Central memory CD4-positive, alpha-beta T cell (primary cell): ENCODE measurements around the gene KCNH3.

Experiments
- DNase-seq: peaks from one replicate; pipeline ENCODE4 v3.0.0; 2022

The KCNH3 gene

GRCh38 chr12:49563951-49564685 is 25.3 kb downstream of the KCNH3 start:
- no peak for DNase-seq

DNA sequence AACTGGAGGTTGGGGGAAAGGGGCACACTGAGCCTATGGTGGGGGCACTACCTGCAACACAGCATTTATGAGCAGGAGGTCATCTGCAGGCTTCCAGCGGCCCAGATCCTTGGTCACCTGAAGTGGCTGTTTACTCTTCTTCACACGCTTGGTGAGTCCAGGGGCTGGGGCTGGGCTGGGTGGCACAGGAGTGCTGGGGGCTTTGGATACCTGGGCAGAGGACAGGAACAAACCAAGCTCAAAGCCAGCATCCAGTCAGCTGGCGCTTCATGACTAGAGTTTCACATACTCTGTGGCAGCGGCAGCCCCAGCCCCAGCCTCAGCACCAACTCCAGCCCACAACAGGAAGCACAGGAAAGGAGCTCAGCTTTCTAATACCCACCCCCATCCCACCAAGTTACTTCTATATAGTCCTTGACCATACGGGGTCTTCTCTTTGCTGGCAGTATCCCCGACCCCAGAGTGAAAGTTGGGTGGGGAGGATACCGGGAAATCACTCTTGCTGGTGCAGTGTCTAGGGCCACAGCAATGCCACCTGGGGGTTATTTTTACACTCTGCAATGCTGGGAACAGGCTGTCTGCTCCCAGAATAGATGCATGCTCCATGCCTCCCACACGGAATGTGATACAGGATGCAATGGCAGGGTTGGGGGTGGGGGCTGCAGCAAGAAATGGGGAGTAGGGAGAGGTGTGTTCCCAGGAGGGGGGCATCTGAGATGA is 26.0 kb downstream of the KCNH3 start:
- DNase-seq: no peak

DNA sequence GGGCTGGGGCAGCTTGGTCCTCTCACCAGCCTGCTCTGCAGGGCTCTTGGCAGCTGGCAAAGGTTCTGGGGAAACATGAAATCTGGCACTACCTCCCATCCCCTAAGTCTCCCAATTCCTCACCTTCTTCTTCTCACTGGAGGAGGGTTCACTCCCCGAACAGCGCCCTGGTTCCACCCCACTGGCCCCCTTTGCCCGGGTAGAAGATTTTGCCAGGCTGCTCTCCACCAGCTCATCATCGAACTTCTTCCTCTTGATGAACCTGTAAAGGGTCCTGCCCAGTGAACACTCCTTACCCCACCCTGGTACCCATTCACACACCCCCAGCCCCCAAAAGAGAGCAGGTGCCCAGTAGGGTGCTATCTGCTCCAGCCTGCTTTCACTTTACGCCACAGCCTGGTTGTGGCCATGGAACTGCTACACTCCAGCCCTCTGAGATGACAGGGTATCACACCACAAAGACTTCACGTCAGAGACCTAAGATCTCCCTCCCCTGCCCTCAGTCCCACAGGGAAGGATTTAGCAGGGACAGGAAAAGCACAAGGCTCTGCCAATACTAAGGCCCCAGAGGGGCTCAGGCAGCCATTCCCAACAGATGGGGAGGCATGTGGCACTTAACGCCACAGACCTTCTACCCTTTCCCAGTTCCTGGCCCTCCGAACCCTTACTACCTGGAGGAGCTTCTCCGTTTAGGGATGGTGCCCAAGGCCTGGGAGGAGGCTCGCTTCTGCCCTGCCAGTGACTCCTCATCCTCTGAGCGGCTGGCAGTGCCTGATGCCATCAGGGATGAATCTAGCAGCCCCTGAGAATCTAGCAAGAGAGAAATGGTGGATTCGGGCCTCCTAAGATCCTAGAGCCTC is 26.8 kb downstream of the KCNH3 start:
- no peak for DNase-seq

GRCh38 chr12:49566361-49566760 is 27.5 kb downstream of the KCNH3 start:
- no peak for DNase-seq

DNA sequence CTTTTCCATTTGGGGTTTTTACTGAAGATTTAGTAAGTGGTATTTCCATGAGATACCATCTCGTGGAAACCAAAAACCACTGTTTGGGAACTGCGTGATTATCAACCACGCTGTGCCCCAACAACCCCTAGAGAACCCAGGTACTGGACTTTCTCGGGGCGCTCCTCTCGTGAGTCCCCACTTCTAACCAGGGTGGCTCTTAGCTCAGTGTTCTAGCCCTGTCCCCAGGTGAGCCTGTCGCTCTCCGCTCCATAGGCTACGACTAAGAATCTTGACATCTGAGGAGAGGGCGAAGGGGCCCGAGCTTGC is 28.4 kb downstream of the KCNH3 start:
- DNase-seq: no peak

DNA sequence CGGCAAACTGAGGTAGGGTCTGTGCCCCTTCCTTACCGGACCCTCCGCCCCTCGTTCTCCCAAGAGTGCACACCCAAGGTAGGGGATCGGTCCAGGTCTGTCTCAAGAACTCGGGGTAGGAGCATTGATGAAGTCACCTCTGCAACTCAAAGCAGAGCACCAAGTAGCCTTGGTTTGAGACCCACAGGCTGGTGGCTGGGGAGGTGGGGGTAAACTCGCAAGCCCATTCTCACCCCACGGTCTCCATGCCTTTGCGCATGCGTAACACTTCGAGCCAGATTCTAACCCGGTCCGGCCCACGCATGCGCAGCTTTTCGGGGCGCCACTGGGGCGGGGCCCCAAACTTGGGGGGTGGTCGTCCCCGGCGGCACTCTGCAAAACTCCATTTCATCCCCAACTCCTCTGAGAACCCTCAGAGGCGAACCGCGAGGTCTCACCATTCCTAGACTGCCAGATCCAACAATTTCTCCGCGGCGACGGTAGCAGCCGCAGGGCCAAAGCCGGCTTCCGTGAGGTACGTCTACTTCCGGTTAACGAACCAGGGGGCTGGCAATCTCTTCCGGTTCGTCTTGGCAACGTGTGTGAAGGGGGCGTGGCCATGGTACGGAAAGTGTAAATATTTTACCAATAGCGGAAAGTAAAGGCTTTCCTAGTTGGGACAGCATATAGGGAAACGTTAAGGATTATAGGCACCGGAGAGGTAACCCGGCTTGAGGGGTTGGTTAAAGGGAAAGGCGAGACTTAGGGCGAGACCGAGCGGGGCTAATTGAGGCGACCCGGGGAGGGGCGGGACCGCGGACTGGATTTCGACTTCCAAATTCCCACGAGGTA is 29.0 kb downstream of the KCNH3 start, which contains the start of gene MCRS1:
Gene MCRS1, minus strand, starts transcription at position 532 of the 831 bp plus-strand sequence. CDS start 1,411 bp downstream, outside the sequence.
- DNase-seq: peak; percentile 89

DNA sequence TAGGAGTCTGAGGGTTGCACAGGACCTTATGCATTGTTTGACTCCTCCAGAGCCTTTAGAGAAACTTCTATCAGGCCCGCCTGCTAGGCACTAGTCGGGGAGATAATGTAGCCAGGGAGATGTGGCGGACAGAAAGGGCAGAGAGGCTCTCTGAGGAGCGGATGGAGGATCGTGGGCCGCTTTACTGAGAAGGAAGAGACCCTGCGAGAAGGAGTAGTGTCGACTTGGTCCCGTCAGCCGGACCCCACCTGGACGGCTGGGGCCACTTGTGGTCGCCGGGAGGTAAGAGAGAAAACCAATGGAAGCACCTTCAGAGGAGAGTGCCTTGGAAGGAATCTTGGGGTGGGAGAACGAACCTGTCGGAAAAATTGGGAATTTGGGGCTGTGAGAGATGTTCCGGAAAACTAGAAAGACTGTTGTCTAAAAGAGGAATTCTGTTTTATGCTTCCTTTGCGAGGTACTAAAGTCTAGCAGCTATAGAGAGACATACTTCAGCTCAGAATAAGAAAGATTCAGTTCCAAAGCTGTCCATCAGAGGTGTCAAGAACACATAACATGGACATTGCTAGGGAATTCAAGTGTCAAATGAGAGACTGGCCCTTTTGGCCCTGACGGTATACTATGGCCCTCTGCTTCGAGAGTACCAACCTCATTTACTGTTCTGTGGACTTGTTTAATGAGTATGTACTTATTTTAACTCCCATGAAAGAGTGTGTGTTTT is 29.8 kb downstream of the KCNH3 start:
- no peak for DNase-seq

GRCh38 chr12:49577589-49578315 is 38.9 kb downstream of the KCNH3 start:
- DNase-seq: no peak

DNA sequence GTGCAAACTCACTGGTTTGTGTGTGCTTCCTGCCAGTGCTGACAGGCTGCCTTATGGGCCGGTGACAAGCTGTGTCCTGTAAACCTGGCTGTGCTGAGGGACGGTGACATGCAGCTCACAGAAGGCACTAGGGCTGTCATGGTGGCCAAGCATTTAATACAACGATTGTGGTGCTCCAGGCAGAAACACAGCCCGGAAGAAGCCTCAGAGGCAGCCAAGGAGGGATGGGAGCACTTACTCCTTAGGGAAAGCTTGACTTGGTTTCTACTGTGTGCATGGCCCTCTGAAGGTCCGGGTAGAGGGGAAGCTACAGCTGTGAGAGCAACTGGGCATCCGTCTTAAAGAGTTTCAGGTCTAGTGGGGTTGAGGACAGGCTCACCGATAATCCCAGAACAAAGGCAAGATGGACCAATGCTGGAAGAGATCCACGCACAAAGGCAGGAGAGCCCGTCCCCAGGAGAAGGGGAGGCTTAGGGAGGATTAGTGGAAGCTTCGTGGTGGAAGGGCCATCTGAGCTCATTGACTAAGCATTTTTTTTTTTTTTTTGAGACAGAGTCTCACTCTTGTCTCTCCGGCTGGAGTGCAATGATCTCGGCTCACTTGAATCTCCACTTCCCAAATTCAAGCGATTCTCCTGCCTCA is 39.8 kb downstream of the KCNH3 start:
- no peak for DNase-seq

DNA sequence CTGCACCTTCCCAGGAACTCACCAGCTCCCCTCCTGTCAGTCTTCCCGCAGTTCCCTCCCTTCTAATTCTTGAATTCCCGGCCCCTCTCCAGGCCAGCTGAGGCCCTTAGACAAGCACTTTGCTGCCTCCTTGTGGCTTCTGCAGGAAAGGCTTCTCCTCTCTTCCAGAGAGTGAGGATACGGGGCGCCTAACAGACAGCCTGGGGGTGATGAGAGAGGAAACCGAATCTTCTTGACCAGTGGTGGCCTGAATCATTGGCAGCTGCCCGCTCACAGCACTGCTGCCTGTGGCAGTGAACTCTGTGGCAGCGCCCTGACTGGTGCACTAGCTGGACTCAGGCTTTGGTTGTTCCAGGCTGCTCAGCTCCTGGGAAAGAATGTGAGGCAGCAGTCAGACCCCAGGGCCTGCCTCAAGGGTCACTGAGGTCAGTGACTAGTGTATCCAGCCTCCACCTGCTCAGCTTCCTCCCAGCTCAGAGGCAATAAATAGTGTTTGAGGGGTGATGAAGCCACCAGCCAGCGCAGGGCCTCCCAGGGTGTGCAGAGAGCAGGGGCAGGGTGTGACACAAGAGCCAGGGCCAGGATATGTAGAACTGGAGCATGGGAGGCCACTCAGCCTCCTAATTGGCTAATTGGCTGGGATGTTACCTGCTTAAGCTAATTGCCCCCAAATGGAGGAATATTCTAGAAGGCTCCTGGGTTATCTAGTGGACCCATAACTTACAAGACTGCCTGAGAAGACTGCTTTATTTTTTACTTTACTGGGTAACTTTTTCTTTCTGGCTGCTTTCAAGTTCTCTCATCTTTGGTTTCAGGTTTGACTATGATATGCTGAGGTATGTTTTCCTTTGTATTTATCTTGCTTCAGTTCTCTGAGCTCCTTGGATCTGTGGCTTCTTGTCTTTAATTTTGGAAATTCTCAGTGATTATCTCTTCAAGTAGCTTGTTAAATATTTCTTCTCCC is 42.0 kb downstream of the KCNH3 start:
- peak; percentile 38 for DNase-seq

GRCh38 chr12:49582201-49582600 is 43.4 kb downstream of the KCNH3 start:
- DNase-seq: no peak

GRCh38 chr12:49582850-49583249 is 44.0 kb downstream of the KCNH3 start:
- DNase-seq: no peak

GRCh38 chr12:49583366-49584094 is 44.7 kb downstream of the KCNH3 start:
- no peak for DNase-seq

- no peak for DNase-seq
These were observed 45.8 kb downstream of the KCNH3 start for GRCh38 chr12:49584591-49584990.

DNA sequence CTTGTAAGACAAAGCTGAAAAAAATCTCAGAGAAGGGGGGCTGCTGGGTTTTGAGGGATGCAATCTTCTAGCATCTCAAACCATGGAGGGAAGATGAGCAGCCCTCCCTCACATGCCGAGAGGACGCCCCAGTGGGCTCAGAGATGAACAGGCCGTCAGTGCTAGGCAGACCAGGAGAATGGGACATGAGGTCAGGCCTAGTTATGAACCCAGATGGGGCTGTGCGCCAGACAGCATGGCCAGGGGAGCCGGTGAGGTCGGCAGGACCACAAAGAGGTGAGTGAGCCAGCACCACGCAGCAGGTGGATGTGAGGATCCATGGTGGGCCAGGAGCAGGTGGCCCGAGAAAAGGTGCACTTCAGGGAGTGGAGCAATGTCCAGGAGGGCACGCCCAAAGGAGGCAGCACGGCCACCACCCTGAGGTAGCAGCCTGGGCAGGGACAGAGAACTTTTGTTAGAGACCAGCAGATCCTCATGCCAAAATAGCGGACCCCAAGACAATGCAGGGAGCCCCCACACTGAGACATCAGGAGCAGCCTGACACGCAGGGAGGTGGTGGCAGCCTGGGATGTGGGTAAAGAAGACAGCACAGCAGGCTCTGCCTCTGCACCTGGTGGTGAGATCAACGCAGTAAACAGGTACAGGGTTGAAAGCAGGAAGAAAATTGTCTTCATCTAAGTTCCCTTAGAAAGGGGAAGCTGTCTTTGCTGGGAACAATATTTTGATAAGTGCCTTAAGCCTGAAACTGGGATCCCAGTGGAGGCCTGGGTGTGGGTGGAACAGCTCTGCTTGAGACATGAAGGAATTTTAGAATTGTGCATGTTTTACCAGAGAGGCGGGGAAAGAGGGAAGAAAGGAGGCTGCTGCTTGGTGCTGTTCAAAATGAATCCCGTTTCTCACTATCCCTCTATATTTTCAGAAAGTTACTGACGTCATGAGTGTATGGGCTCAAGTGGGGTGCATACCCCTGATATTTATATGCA is 46.9 kb downstream of the KCNH3 start:
- no peak for DNase-seq

- DNase-seq: no peak
These were observed 48.5 kb downstream of the KCNH3 start for GRCh38 chr12:49587174-49587908.

- no peak for DNase-seq
These were observed 49.5 kb downstream of the KCNH3 start for GRCh38 chr12:49588281-49588680.
